ENCODE results near the gene TRIM47. TPM values are rescaled to one million over a fixed set of nuclear protein-coding genes. Genes with fewer than 3 reads are reported as not detected.
"Not testable (repeated sequence)": the region's sequence is repeated elsewhere in the genome, so short reads cannot be mapped to it uniquely, and the experiment has no call there.

The TRIM47 gene
- total RNA-seq, 2 donors from 2014 or later = 33.7 to 71.5 TPM

DNA sequence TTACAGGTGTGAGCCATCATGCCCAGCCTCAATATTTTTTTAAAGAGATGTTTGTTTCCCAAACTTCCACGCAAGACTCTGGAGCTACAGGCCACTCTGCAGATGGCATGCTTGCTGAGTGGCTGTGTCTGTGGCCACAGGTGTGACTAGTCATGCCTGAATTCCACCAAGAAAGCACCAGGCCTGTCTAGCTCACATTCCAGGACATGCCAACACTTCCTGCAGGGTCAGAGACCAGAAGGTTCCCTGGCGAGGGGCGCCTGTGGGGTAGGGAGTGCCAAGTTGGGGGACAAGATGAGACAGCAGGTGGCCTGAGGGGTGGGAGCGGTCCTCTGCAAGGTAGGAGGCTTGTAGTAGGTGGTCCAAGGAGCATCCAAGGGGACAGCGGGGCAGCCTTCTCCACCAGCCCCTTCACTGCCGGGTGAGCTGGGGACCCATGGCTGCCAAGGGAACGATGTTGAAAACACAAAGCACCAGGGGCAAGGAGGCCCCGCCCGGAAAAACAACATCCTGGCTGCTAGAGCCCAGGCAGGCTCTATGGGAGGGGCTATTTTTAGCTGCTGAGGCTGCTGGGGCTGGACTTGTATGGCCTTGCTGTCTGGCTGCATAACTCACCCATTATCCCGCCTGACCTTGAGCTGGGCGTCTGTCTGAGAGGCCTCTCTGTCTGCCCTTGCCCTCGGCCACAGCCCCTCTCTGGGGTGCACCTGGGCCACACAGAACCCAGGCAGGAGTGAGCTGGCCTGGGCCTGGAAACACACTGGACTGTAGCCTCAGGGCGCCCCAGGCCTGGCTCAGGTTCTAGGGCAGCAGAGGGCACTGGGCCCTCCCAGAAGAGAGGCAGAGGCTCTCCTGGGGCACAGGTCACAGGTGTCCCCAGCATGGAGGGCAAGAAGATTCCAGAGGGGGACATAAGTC lies 5.7 kb downstream of the TRIM47 start:
- Histone ChIP-seq H3K27me3 (no peaks in the 10 kb centered on the region), H3K4me1 (peaks cover 22% of the 10 kb centered on the region), H3K27ac (peak overlapping the region; percentile 90), H3K9ac (ENCODE audit: low read depth in 2 of 2, low read length in 2 of 2) (peak overlapping the region; percentile 57 to 82), H3K9me3 (no peaks in the 10 kb centered on the region), H3K4me3 (no peak overlapping the region), H3K36me3 (peaks cover 5% of the 10 kb centered on the region)
- TF ChIP-seq, protein P1, sequence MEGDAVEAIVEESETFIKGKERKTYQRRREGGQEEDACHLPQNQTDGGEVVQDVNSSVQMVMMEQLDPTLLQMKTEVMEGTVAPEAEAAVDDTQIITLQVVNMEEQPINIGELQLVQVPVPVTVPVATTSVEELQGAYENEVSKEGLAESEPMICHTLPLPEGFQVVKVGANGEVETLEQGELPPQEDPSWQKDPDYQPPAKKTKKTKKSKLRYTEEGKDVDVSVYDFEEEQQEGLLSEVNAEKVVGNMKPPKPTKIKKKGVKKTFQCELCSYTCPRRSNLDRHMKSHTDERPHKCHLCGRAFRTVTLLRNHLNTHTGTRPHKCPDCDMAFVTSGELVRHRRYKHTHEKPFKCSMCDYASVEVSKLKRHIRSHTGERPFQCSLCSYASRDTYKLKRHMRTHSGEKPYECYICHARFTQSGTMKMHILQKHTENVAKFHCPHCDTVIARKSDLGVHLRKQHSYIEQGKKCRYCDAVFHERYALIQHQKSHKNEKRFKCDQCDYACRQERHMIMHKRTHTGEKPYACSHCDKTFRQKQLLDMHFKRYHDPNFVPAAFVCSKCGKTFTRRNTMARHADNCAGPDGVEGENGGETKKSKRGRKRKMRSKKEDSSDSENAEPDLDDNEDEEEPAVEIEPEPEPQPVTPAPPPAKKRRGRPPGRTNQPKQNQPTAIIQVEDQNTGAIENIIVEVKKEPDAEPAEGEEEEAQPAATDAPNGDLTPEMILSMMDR (IDR thresholded peaks at IDR 0.05) = no peak
- intact Hi-C loops (cut with DNase I) = no loop called here
- DNase-seq = peak; percentile 87

GRCh38 chr17:75870228-75870627 lies 8.2 kb downstream of the TRIM47 start:
- H3K27me3 ChIP-seq; H3K4me3 ChIP-seq; H3K36me3 ChIP-seq; H3K4me1 ChIP-seq; H3K9me3 ChIP-seq; DNase-seq; intact Hi-C loops (cut with DNase I): not testable (repeated sequence)
- H3K27ac ChIP-seq = peak overlapping the region; percentile 72
- peak overlapping the region in 1 of 2 donors; percentile 6 for H3K9ac ChIP-seq (ENCODE audit: low read depth in 2 of 2, low read length in 2 of 2)

DNA sequence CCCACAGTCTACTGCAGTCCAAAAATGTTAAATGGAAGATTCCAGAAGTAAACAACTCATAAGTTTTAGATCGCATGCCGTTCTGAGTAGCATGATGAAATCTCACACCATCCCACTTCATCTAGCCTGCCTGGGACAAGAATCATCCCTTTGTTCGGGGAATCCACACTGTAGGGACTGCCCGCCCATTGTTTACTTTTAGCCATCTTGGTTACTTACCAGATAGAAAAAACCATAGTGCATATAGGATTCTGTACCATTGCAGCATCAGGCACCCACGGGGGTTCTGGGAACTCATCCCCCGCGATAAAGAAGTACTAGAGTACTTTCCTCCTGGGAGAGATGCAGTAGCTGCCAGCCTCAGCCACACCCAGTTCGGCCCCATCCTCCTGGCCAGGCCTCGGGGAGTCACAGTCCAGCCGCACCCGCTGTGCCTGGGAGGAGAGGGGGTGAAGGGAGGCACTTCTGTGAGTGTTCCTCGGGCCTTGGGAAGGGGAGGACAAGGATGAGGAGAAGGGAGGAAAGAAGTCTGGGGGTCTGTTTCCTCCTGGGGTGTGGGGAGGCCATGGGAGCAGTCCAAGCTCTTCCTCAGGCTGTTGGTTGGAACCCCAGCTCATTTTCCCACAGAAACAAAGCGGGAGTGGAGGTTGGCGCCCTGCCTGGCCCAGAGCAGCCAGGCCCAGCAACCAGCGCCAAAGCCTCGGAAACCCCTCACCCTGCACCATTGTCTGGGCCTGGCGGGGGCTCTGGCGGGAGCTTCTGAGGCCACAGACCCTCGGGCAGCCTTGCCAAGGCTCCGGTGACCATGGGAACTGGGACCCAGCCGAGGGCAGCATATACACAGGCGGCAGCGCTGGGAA lies 8.9 kb downstream of the TRIM47 start:
- H3K9me3 ChIP-seq = no peaks in the 10 kb centered on the region
- TF ChIP-seq, protein P1 (IDR thresholded peaks at IDR 0.05) = no peak
- H3K4me1 ChIP-seq = peaks cover 10% of the 10 kb centered on the region
- peak; percentile 80 for DNase-seq
- intact Hi-C loops (cut with DNase I) = no loop called here
- H3K36me3 ChIP-seq = peaks cover 5% of the 10 kb centered on the region
- H3K27ac ChIP-seq = peak overlapping the region; percentile 72
- no peaks in the 10 kb centered on the region for H3K27me3 ChIP-seq
- H3K4me3 ChIP-seq = no peak overlapping the region
- peak overlapping the region in 1 of 2 donors; percentile 6 for H3K9ac ChIP-seq (ENCODE audit: low read depth in 2 of 2, low read length in 2 of 2)

DNA sequence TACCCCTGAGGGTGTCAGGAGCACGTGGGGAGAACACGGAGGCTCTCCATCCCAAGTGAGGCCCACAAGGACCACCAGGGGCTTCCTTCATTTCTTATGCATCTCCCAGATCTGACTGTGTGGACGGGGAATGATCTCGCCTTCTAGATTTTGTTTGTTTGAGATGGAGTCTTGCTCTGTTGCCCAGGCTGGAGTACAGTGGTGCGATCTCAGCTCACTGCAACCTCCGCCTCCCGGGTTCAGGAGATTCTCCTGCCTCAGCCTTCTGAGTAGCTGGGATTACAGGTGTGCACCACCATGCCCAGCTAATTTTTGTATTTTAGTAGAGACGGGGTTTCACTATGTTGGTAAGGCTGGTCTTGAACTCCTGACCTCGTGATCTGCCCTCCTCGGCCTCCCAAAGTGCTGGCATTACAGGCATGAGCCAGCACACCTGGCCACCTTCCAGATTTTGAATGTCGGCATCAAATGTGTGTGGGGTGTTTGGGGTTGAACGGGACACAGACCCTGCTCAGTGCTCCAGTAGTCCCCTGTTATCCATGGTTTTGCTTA lies 9.6 kb downstream of the TRIM47 start:
- peak overlapping the region; percentile 72 for H3K27ac ChIP-seq

GRCh38 chr17:75865404-75866188 lies 12.8 kb downstream of the TRIM47 start:
- H3K36me3 ChIP-seq; H3K9ac ChIP-seq (ENCODE audit: low read depth in 2 of 2, low read length in 2 of 2); DNase-seq; H3K9me3 ChIP-seq; H3K27me3 ChIP-seq; H3K4me3 ChIP-seq; H3K27ac ChIP-seq; H3K4me1 ChIP-seq; intact Hi-C loops (cut with DNase I): not testable (repeated sequence)

More for the DNA sequence above, 9.6 kb downstream of the TRIM47 start:
- DNase-seq; intact Hi-C loops (cut with DNase I); H3K27me3 ChIP-seq; H3K4me3 ChIP-seq; H3K9me3 ChIP-seq; H3K36me3 ChIP-seq; H3K9ac ChIP-seq (ENCODE audit: low read depth in 2 of 2, low read length in 2 of 2); H3K4me1 ChIP-seq: not testable (repeated sequence)

- H3K4me1 ChIP-seq; H3K36me3 ChIP-seq; H3K9me3 ChIP-seq; intact Hi-C loops (cut with DNase I); DNase-seq; H3K27me3 ChIP-seq; H3K9ac ChIP-seq (ENCODE audit: low read depth in 2 of 2, low read length in 2 of 2); H3K4me3 ChIP-seq: not testable (repeated sequence)
- peak overlapping the region; percentile 42 for H3K27ac ChIP-seq
These were observed 13.5 kb downstream of the TRIM47 start for GRCh38 chr17:75864887-75865286.

All from colonic mucosa (tissue), 4 donors.